ENCODE results near the gene IQSEC2.

IQSEC2 gene

GRCh38 chrX:53268173-53268572, 13.2 kb downstream of the IQSEC2 start:
- H2BK5ac ChIP-seq (ENCODE audit: low read length) = no peak overlapping the region
- H3K9ac ChIP-seq (ENCODE audit: low read length) = no peak overlapping the region
- H2AK5ac ChIP-seq (ENCODE audit: low read length) = no peak overlapping the region
- H4K8ac ChIP-seq (ENCODE audit: low read depth, low read length) = no peak overlapping the region
- H3K23ac ChIP-seq (ENCODE audit: low read length) = no peak overlapping the region
- H3K79me2 ChIP-seq (ENCODE audit: control insufficient read depth, insufficient read depth, low read length) = no peaks in the 10 kb centered on the region
- H2BK15ac ChIP-seq (replicated peaks; ENCODE audit: low read depth) = no peak overlapping the region
- WGBS (ENCODE audit: extremely low coverage, insufficient coverage, low lambda C conversion rate) = no CpG with 5 or more reads among the region's 7 CpGs
- H2BK120ac ChIP-seq (ENCODE audit: low read depth, low read length) = no peak overlapping the region
- DNase-seq = no peak
- H3K4me1 ChIP-seq (ENCODE audit: control insufficient read depth, low read depth, low read length) = no peaks in the 10 kb centered on the region
- no peaks in the 10 kb centered on the region for H3K27me3 ChIP-seq (ENCODE audit: insufficient read depth, low read length, poor library complexity)
- H3K4ac ChIP-seq (ENCODE audit: low read depth, low read length) = no peak overlapping the region
- H3K27ac ChIP-seq (ENCODE audit: low read depth, low read length) = no peak overlapping the region
- no peak overlapping the region for H4K5ac ChIP-seq (ENCODE audit: low read length)
- no peak overlapping the region for H3K56ac ChIP-seq (ENCODE audit: low read length)
- H3K36me3 ChIP-seq (ENCODE audit: control insufficient read depth, insufficient read depth, low read length) = no peaks in the 10 kb centered on the region
- H3K79me1 ChIP-seq (ENCODE audit: low read length) = no peaks in the 10 kb centered on the region
- no peak overlapping the region for H3K4me2 ChIP-seq (ENCODE audit: low read length)
- no peak overlapping the region for H3K18ac ChIP-seq (ENCODE audit: low read length)
- H3K4me3 ChIP-seq (ENCODE audit: low read length) = no peak overlapping the region

- Histone ChIP-seq H3K27ac (ENCODE audit: low read depth, low read length) (no peak overlapping the region), H3K79me2 (ENCODE audit: control insufficient read depth, insufficient read depth, low read length) (no peaks in the 10 kb centered on the region), H3K4ac (ENCODE audit: low read depth, low read length) (no peak overlapping the region), H2BK15ac (replicated peaks; ENCODE audit: low read depth) (no peak overlapping the region), H3K18ac (ENCODE audit: low read length) (no peak overlapping the region), H2BK120ac (ENCODE audit: low read depth, low read length) (no peak overlapping the region), H4K5ac (ENCODE audit: low read length) (no peak overlapping the region), H3K4me3 (ENCODE audit: low read length) (no peak overlapping the region), H3K27me3 (ENCODE audit: insufficient read depth, low read length, poor library complexity) (no peaks in the 10 kb centered on the region), H3K23ac (ENCODE audit: low read length) (no peak overlapping the region), H2AK5ac (ENCODE audit: low read length) (no peak overlapping the region), H3K9ac (ENCODE audit: low read length) (no peak overlapping the region), H3K79me1 (ENCODE audit: low read length) (no peaks in the 10 kb centered on the region), H3K36me3 (ENCODE audit: control insufficient read depth, insufficient read depth, low read length) (no peaks in the 10 kb centered on the region), H3K4me2 (ENCODE audit: low read length) (no peak overlapping the region), H4K8ac (ENCODE audit: low read depth, low read length) (no peak overlapping the region), H3K4me1 (ENCODE audit: control insufficient read depth, low read depth, low read length) (no peaks in the 10 kb centered on the region), H3K56ac (ENCODE audit: low read length) (no peak overlapping the region), H2BK5ac (ENCODE audit: low read length) (no peak overlapping the region)
- no CpG with 5 or more reads among the region's 11 CpGs for WGBS (ENCODE audit: extremely low coverage, insufficient coverage, low lambda C conversion rate)
- DNase-seq = no peak
Observed at GRCh38 chrX:53266914-53267313, 14.5 kb downstream of the IQSEC2 start.

- no peak overlapping the region for H2AK5ac ChIP-seq (ENCODE audit: low read length)
- H3K56ac ChIP-seq (ENCODE audit: low read length) = no peak overlapping the region
- WGBS (ENCODE audit: extremely low coverage, insufficient coverage, low lambda C conversion rate) = no CpG with 5 or more reads among the region's 8 CpGs
- H3K4me3 ChIP-seq (ENCODE audit: low read length) = no peak overlapping the region
- no peak overlapping the region for H3K9ac ChIP-seq (ENCODE audit: low read length)
- H2BK120ac ChIP-seq (ENCODE audit: low read depth, low read length) = no peak overlapping the region
- H3K18ac ChIP-seq (ENCODE audit: low read length) = no peak overlapping the region
- H3K4me2 ChIP-seq (ENCODE audit: low read length) = no peak overlapping the region
- DNase-seq = no peak
- H4K5ac ChIP-seq (ENCODE audit: low read length) = no peak overlapping the region
- H3K27ac ChIP-seq (ENCODE audit: low read depth, low read length) = no peak overlapping the region
- no peaks in the 10 kb centered on the region for H3K36me3 ChIP-seq (ENCODE audit: control insufficient read depth, insufficient read depth, low read length)
- no peaks in the 10 kb centered on the region for H3K79me1 ChIP-seq (ENCODE audit: low read length)
- H4K8ac ChIP-seq (ENCODE audit: low read depth, low read length) = no peak overlapping the region
- H3K79me2 ChIP-seq (ENCODE audit: control insufficient read depth, insufficient read depth, low read length) = no peaks in the 10 kb centered on the region
- H3K4ac ChIP-seq (ENCODE audit: low read depth, low read length) = no peak overlapping the region
- H3K23ac ChIP-seq (ENCODE audit: low read length) = no peak overlapping the region
- H3K27me3 ChIP-seq (ENCODE audit: insufficient read depth, low read length, poor library complexity) = no peaks in the 10 kb centered on the region
- H2BK15ac ChIP-seq (replicated peaks; ENCODE audit: low read depth) = no peak overlapping the region
- no peaks in the 10 kb centered on the region for H3K4me1 ChIP-seq (ENCODE audit: control insufficient read depth, low read depth, low read length)
- H2BK5ac ChIP-seq (ENCODE audit: low read length) = no peak overlapping the region
Observed at GRCh38 chrX:53265771-53266574, 15.4 kb downstream of the IQSEC2 start.

DNA sequence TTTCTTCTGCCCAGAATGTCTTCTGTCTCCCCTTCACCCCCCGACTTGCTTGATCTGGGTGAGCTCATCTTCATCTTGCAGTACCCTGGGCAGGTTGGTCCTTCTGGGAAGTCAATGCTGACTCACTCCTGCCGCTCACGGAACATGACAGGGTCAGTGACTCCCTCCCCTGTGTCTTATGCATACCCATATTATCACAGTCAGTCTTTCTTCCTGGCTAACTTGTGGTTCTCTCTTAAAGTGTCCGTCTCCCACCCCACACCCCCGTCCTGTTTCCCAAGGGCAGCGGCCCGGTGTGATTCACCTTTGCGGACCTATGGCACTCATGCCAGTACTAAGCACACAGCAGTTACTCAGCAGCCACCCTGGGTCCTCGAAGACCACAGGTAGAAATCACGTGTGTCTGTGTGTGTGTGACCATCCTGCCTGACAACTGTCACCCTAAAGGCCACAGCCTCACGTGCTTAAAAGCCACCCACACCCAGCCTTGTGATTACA, 17.7 kb downstream of the IQSEC2 start:
- H3K79me2 ChIP-seq (ENCODE audit: control insufficient read depth, insufficient read depth, low read length) = no peaks in the 10 kb centered on the region
- no peak overlapping the region for H3K9ac ChIP-seq (ENCODE audit: low read length)
- no peaks in the 10 kb centered on the region for H3K27me3 ChIP-seq (ENCODE audit: insufficient read depth, low read length, poor library complexity)
- H3K79me1 ChIP-seq (ENCODE audit: low read length) = no peaks in the 10 kb centered on the region
- H3K4me3 ChIP-seq (ENCODE audit: low read length) = no peak overlapping the region
- H3K4ac ChIP-seq (ENCODE audit: low read depth, low read length) = no peak overlapping the region
- no peak overlapping the region for H3K23ac ChIP-seq (ENCODE audit: low read length)
- no peak overlapping the region for H3K18ac ChIP-seq (ENCODE audit: low read length)
- no CpG with 5 or more reads among the region's 11 CpGs for WGBS (ENCODE audit: extremely low coverage, insufficient coverage, low lambda C conversion rate)
- no peak overlapping the region for H2AK5ac ChIP-seq (ENCODE audit: low read length)
- H3K56ac ChIP-seq (ENCODE audit: low read length) = no peak overlapping the region
- no peak overlapping the region for H3K27ac ChIP-seq (ENCODE audit: low read depth, low read length)
- H4K8ac ChIP-seq (ENCODE audit: low read depth, low read length) = no peak overlapping the region
- no peak overlapping the region for H2BK15ac ChIP-seq (replicated peaks; ENCODE audit: low read depth)
- H3K4me1 ChIP-seq (ENCODE audit: control insufficient read depth, low read depth, low read length) = no peaks in the 10 kb centered on the region
- no peak overlapping the region for H2BK5ac ChIP-seq (ENCODE audit: low read length)
- peak; percentile 55 for DNase-seq
- H3K4me2 ChIP-seq (ENCODE audit: low read length) = no peak overlapping the region
- no peaks in the 10 kb centered on the region for H3K36me3 ChIP-seq (ENCODE audit: control insufficient read depth, insufficient read depth, low read length)
- H4K5ac ChIP-seq (ENCODE audit: low read length) = no peak overlapping the region
- no peak overlapping the region for H2BK120ac ChIP-seq (ENCODE audit: low read depth, low read length)

DNA sequence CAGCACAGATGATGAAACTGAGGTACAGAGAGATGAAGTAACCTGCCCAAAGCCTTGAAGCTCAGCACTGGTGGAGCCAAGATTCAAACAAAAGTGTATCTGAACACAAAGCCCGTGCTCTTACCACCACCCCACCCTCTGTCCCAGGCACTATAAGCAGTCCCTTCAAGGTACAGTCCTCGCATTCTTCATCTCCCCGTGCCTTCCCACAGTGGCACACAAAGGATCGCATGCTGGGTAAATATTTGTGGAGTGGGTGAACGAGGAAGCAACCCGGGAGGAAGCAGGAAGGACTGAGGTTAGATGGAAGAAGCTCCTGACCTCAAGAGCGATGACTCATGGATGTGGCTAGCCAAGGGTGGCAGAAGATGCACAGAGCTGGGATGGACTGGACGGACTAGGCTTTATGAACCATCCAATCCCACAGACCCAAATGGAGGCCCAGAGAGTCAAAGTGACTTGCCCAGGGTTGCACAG, 18.4 kb downstream of the IQSEC2 start:
- Histone ChIP-seq H2AK5ac (ENCODE audit: low read length) (no peak overlapping the region), H3K56ac (ENCODE audit: low read length) (no peak overlapping the region)
- WGBS (ENCODE audit: extremely low coverage, insufficient coverage, low lambda C conversion rate) = no CpG with 5 or more reads among the region's 8 CpGs

More for the DNA sequence above, 18.4 kb downstream of the IQSEC2 start:
- no peak overlapping the region for H3K18ac ChIP-seq (ENCODE audit: low read length)
- no peaks in the 10 kb centered on the region for H3K79me1 ChIP-seq (ENCODE audit: low read length)
- no peak overlapping the region for H3K4ac ChIP-seq (ENCODE audit: low read depth, low read length)
- no peak overlapping the region for H3K27ac ChIP-seq (ENCODE audit: low read depth, low read length)
- no peaks in the 10 kb centered on the region for H3K4me1 ChIP-seq (ENCODE audit: control insufficient read depth, low read depth, low read length)
- no peak overlapping the region for H2BK120ac ChIP-seq (ENCODE audit: low read depth, low read length)
- no peak overlapping the region for H4K8ac ChIP-seq (ENCODE audit: low read depth, low read length)
- no peaks in the 10 kb centered on the region for H3K36me3 ChIP-seq (ENCODE audit: control insufficient read depth, insufficient read depth, low read length)
- H3K9ac ChIP-seq (ENCODE audit: low read length) = no peak overlapping the region
- no peak for DNase-seq
- H2BK15ac ChIP-seq (replicated peaks; ENCODE audit: low read depth) = no peak overlapping the region
- no peaks in the 10 kb centered on the region for H3K79me2 ChIP-seq (ENCODE audit: control insufficient read depth, insufficient read depth, low read length)
- no peaks in the 10 kb centered on the region for H3K27me3 ChIP-seq (ENCODE audit: insufficient read depth, low read length, poor library complexity)
- H3K4me2 ChIP-seq (ENCODE audit: low read length) = no peak overlapping the region
- H4K5ac ChIP-seq (ENCODE audit: low read length) = no peak overlapping the region
- no peak overlapping the region for H2BK5ac ChIP-seq (ENCODE audit: low read length)
- no peak overlapping the region for H3K23ac ChIP-seq (ENCODE audit: low read length)
- no peak overlapping the region for H3K4me3 ChIP-seq (ENCODE audit: low read length)
